ENCODE measurements around the gene RPS6KC1. TPM values are rescaled to one million over a fixed set of nuclear protein-coding genes. Genes with fewer than 3 reads are reported as not detected.
A peak's percentile ranks its signal among the peaks of the same experiment; 100 is the strongest.

Gene RPS6KC1
- total and polyA plus RNA-seq, 2 of the 4 experiments (the other 2 are of a cell fraction): 7.9 to 23.7 TPM

DNA sequence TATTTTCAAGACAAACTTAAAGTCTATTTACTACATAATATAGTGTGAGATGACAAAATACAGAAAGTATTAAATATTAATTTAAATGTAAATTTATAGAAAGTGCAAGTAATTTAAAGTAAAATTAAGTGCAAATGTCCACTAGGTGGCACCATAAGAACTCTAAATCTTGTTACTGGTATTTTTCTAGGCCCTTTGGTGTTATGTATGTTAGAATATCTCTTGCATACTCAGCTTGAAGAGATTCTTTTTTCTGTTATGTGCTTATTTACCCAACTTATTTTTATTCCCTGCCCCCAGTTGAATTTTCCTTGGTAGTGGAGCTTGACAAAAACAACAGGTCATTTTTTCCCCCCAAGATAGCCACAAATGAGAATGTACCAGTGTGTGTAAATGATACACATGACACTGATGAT is 71.5 kb downstream of the RPS6KC1 start:
- in situ Hi-C loops (cut with MboI; ENCODE audit: low sequenced_read_pairs): loop anchor here (10.0 kb wide), 1 partner anchor 1002 kb away; no protein-coding TSS in a partner anchor

More for the DNA sequence above, 71.5 kb downstream of the RPS6KC1 start:
- H3K9me3 ChIP-seq (ENCODE audit: control insufficient read depth, insufficient read depth, low read length): no peaks in the 10 kb centered on the region
- H3K4ac ChIP-seq (ENCODE audit: low read depth, low read length): no peak overlapping the region
- H2BK120ac ChIP-seq (ENCODE audit: low read depth, low read length): no peak overlapping the region
- peaks cover 1% of the 10 kb centered on the region; the same call in 1 of the 2 replicates for H3K36me3 ChIP-seq (ENCODE audit: control insufficient read depth, insufficient read depth, low read length)
- H2AK9ac ChIP-seq (replicated peaks; ENCODE audit: low read depth, low read length, poor library complexity): no peak overlapping the region
- peak; percentile 71 for DNase-seq
- no peaks in the 10 kb centered on the region for H3K9me1 ChIP-seq (ENCODE audit: insufficient read depth, low read length)
- no peak overlapping the region for H3K27ac ChIP-seq (ENCODE audit: insufficient read depth, low read length)
- ATAC-seq (ENCODE audit: low read depth): peak; percentile 55
- no peak overlapping the region for H4K8ac ChIP-seq (ENCODE audit: low read depth in 2 of 2, low read length in 2 of 2)
- no peak overlapping the region for H2BK20ac ChIP-seq (ENCODE audit: low read depth, low read length)
- H3K9ac ChIP-seq (ENCODE audit: low read depth, low read length): no peak overlapping the region
- no peaks in the 10 kb centered on the region; the same call in 1 of the 2 replicates for H4K20me1 ChIP-seq (ENCODE audit: insufficient read depth, low read length)
- no peak overlapping the region for H2BK15ac ChIP-seq (ENCODE audit: low read depth, low read length)
- no peak overlapping the region for H3K4me2 ChIP-seq (ENCODE audit: low read depth, low read length)
- H3K14ac ChIP-seq (replicated peaks; ENCODE audit: low read depth, low read length): no peak overlapping the region
- no TSS peak for BruUV-seq (replicated peaks)
- CTCF ChIA-PET: interaction anchor here (0.6 to 1.3 kb wide), 5 partner anchors 10 to 1009 kb away, joined by 3 to 4 read pairs (median 3); no protein-coding TSS in a partner anchor
- H3K23ac ChIP-seq (ENCODE audit: low read depth, low read length): no peak overlapping the region
- peaks cover 10% of the 10 kb centered on the region for H3K4me1 ChIP-seq (ENCODE audit: control insufficient read depth, insufficient read depth, low read length)
- H2AFZ ChIP-seq (replicated peaks; ENCODE audit: low read length, poor library complexity): no peak overlapping the region
- H4K91ac ChIP-seq (ENCODE audit: insufficient read depth, low read depth, low read length): no peak overlapping the region
- POLR2A ChIA-PET (ENCODE audit: unreplicated experiment): no interaction called here
- no peak overlapping the region for H4K5ac ChIP-seq (ENCODE audit: low read depth, low read length)
- intact Hi-C loops (cut with micrococcal nuclease): loop anchor here (2.0 to 10.0 kb wide), 4 partner anchors 122 to 1205 kb away; no protein-coding TSS in a partner anchor
- no peak overlapping the region for H3K4me3 ChIP-seq (ENCODE audit: insufficient read depth, low read depth, low read length)
- H2AK5ac ChIP-seq (ENCODE audit: low read depth, low read length): no peak overlapping the region
- no peaks in the 10 kb centered on the region for H3K27me3 ChIP-seq (ENCODE audit: control insufficient read depth, insufficient read depth, low read length)
- dilution Hi-C loops (cut with HindIII; ENCODE audit: low sequenced_read_pairs, unreplicated experiment): no loop called here
- H2BK5ac ChIP-seq (ENCODE audit: low read depth, low read length, poor library complexity, severe bottlenecking): no peak overlapping the region
- H3K18ac ChIP-seq (ENCODE audit: low read depth, low read length): no peak overlapping the region
- peaks cover 24 to 25% of the 10 kb centered on the region in 2 experiments for H3K79me1 ChIP-seq (ENCODE audit: low read depth in 1 of 2, low read length in 2 of 2)
- H3K56ac ChIP-seq (ENCODE audit: extremely low read depth, insufficient read depth, low read length): no peak overlapping the region
- TF ChIP-seq, protein P1, sequence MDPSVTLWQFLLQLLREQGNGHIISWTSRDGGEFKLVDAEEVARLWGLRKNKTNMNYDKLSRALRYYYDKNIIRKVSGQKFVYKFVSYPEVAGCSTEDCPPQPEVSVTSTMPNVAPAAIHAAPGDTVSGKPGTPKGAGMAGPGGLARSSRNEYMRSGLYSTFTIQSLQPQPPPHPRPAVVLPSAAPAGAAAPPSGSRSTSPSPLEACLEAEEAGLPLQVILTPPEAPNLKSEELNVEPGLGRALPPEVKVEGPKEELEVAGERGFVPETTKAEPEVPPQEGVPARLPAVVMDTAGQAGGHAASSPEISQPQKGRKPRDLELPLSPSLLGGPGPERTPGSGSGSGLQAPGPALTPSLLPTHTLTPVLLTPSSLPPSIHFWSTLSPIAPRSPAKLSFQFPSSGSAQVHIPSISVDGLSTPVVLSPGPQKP (IDR thresholded peaks at IDR 0.05; ENCODE audit: borderline replicate concordance, low read depth, low read length): no peak
- TF ChIP-seq, protein P2, sequence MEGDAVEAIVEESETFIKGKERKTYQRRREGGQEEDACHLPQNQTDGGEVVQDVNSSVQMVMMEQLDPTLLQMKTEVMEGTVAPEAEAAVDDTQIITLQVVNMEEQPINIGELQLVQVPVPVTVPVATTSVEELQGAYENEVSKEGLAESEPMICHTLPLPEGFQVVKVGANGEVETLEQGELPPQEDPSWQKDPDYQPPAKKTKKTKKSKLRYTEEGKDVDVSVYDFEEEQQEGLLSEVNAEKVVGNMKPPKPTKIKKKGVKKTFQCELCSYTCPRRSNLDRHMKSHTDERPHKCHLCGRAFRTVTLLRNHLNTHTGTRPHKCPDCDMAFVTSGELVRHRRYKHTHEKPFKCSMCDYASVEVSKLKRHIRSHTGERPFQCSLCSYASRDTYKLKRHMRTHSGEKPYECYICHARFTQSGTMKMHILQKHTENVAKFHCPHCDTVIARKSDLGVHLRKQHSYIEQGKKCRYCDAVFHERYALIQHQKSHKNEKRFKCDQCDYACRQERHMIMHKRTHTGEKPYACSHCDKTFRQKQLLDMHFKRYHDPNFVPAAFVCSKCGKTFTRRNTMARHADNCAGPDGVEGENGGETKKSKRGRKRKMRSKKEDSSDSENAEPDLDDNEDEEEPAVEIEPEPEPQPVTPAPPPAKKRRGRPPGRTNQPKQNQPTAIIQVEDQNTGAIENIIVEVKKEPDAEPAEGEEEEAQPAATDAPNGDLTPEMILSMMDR (conservative IDR thresholded peaks at IDR 0.05; ENCODE audit: low read depth, low read length): peak; percentile 59
- TF ChIP-seq RAD21 (IDR thresholded peaks at IDR 0.05; ENCODE audit: low read length): peak; percentile 57
